GM12892 (cell line): ENCODE data around the gene TSEN2.

Experiments
- POLR2A ChIP-seq: IDR thresholded peaks from 2 replicates; pipeline ENCODE4 v1.6.1; 2011; ENCODE audit warnings: low read depth, low read length, control low read depth
- TAF1 ChIP-seq: IDR thresholded peaks from 2 replicates; pipeline ENCODE4 v1.6.1; 2011; ENCODE audit warnings: low read depth, mild to moderate bottlenecking, control low read depth, low read length, borderline replicate concordance

- TF ChIP-seq POLR2A (no peak), TAF1 (no peak)
Measured at GRCh38 chr3:12440927-12441714, 43.2 kb upstream of the TSEN2 start.
